Tibial artery (tissue), 4 donors: ENCODE results near the gene SEC62.
"Not testable (repeated sequence)": the region's sequence is repeated elsewhere in the genome, so short reads cannot be mapped to it uniquely, and the experiment has no call there.

Experiments
- DNase-seq, 2 donors: peaks; one replicate each; pipeline ENCODE4 v3.0.0-alpha.2; 2019
- H3K27ac ChIP-seq, 2 donors: fragments of 200-600 bp; sonication (generic) in 1 of 2; 1 replicate in 1 of 2; 2 replicates in 1 of 2; pipeline ENCODE4 v1.5.1; 2018 to 2019; ENCODE audit warnings: mild to moderate bottlenecking in 1 of 2
- H3K27me3 ChIP-seq, 2 donors: fragments of 200-600 bp; sonication (generic) in 1 of 2; one replicate each; pipeline versions ENCODE4 v1.5.1 to v1.6.0; 2016 to 2019
- H3K36me3 ChIP-seq, 3 donors: fragments of 200-600 bp; sonication (generic) in 2 of 3; one replicate each; pipeline ENCODE4 v1.5.1; 2016 to 2019; ENCODE audit warnings: mild to moderate bottlenecking in 2 of 3
- H3K4me1 ChIP-seq, 4 donors: fragments of 200-600 bp; sonication (generic) in 2 of 4; 1 replicate in 3 of 4; 2 replicates in 1 of 4; pipeline ENCODE4 v1.5.1; 2016 to 2019
- H3K4me3 ChIP-seq, 2 donors: fragments of 200-600 bp; sonication (generic) in 1 of 2; 1 replicate in 1 of 2; 2 replicates in 1 of 2; pipeline ENCODE4 v1.5.1; 2018 to 2019; ENCODE audit warnings: mild to moderate bottlenecking in 2 of 2
- H3K9me3 ChIP-seq, 3 donors: fragments of 200-600 bp; sonication (generic) in 1 of 3; one replicate each; pipeline ENCODE4 v1.5.1; 2016 to 2019
- CTCF ChIP-seq, 2 experiments: fragments of 200-600 bp in 1 of 2; fragments of 450-650 bp in 1 of 2; IDR thresholded peaks; one replicate each; pipeline ENCODE4 v1.5.1; 2017 to 2019; ENCODE audit warnings: antibody characterized with exemption in 2 of 2, mild to moderate bottlenecking in 1 of 2, moderate library complexity in 1 of 2
- intact Hi-C: fragments of 100-400 bp; cut with DNase I; formaldehyde crosslinking; loops from one replicate; pipeline ENCODE4 v1.15.0; 2023; ENCODE audit warnings: low total_unique reads

The SEC62 gene

GRCh38 chr3:170007031-170007663 lies 40.5 kb downstream of the SEC62 start:
- Histone ChIP-seq H3K4me1 (no peaks in the 10 kb centered on the region), H3K36me3 (no peaks in the 10 kb centered on the region), H3K27me3 (peaks cover 0 to 4% of the 10 kb centered on the region in 2 donors), H3K4me3 (no peak overlapping the region), H3K27ac (no peak overlapping the region), H3K9me3 (no peaks in the 10 kb centered on the region)
- intact Hi-C loops: no loop called here
- no peak for TF ChIP-seq CTCF (IDR thresholded peaks at IDR 0.05)
- DNase-seq: peak in 1 of 2 donors; percentile 35

GRCh38 chr3:170010498-170010897 lies 43.9 kb downstream of the SEC62 start:
- TF ChIP-seq CTCF (IDR thresholded peaks at IDR 0.05): no peak
- Histone ChIP-seq H3K4me1 (no peaks in the 10 kb centered on the region), H3K27me3 (peaks cover 0 to 4% of the 10 kb centered on the region in 2 donors), H3K4me3 (no peak overlapping the region), H3K27ac (no peak overlapping the region), H3K9me3 (no peaks in the 10 kb centered on the region), H3K36me3 (no peaks in the 10 kb centered on the region)
- no peak for DNase-seq
- intact Hi-C loops: no loop called here

- Histone ChIP-seq H3K4me1 (no peaks in the 10 kb centered on the region), H3K36me3 (no peaks in the 10 kb centered on the region), H3K9me3 (no peaks in the 10 kb centered on the region), H3K27me3 (peaks cover 0 to 4% of the 10 kb centered on the region in 2 donors), H3K27ac (no peak overlapping the region), H3K4me3 (no peak overlapping the region)
- DNase-seq: no peak
- intact Hi-C loops: no loop called here
- TF ChIP-seq CTCF (IDR thresholded peaks at IDR 0.05): no peak
These were observed 46.2 kb downstream of the SEC62 start for GRCh38 chr3:170012683-170013400.

GRCh38 chr3:170016057-170016456 lies 49.5 kb downstream of the SEC62 start:
- Histone ChIP-seq H3K9me3 (no peaks in the 10 kb centered on the region), H3K4me3 (no peak overlapping the region), H3K36me3 (no peaks in the 10 kb centered on the region), H3K27ac (no peak overlapping the region), H3K4me1 (no peaks in the 10 kb centered on the region), H3K27me3 (no peaks in the 10 kb centered on the region)
- no peak for TF ChIP-seq CTCF (IDR thresholded peaks at IDR 0.05)
- intact Hi-C loops: no loop called here
- DNase-seq: no peak

GRCh38 chr3:170019306-170019705 lies 52.7 kb downstream of the SEC62 start:
- DNase-seq, H3K9me3 ChIP-seq, H3K36me3 ChIP-seq, H3K27me3 ChIP-seq, intact Hi-C loops, H3K4me3 ChIP-seq, H3K27ac ChIP-seq, H3K4me1 ChIP-seq: not testable (repeated sequence)

GRCh38 chr3:170021083-170021482 lies 54.5 kb downstream of the SEC62 start:
- no peak for DNase-seq
- H3K4me1 ChIP-seq: no peaks in the 10 kb centered on the region
- no peak for TF ChIP-seq CTCF (IDR thresholded peaks at IDR 0.05)
- no peaks in the 10 kb centered on the region for H3K9me3 ChIP-seq
- intact Hi-C loops: no loop called here
- H3K4me3 ChIP-seq: no peak overlapping the region
- H3K27ac ChIP-seq: no peak overlapping the region
- no peaks in the 10 kb centered on the region for H3K27me3 ChIP-seq
- H3K36me3 ChIP-seq: no peaks in the 10 kb centered on the region
